GM18498 (cell line): ENCODE data around the gene SPRN.
"Not testable (repeated sequence)": the region's sequence is repeated elsewhere in the genome, so short reads cannot be mapped to it uniquely, and the experiment has no call there.

Experiments
- ATAC-seq: cut with Tn5 transposase; IDR thresholded peaks from one replicate; pipeline ENCODE4 v1.9.1; 2021; ENCODE audit warnings: mild to moderate bottlenecking, moderate library complexity; ENCODE audit not compliant: unreplicated experiment

Gene SPRN, protein sequence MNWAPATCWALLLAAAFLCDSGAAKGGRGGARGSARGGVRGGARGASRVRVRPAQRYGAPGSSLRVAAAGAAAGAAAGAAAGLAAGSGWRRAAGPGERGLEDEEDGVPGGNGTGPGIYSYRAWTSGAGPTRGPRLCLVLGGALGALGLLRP

DNA sequence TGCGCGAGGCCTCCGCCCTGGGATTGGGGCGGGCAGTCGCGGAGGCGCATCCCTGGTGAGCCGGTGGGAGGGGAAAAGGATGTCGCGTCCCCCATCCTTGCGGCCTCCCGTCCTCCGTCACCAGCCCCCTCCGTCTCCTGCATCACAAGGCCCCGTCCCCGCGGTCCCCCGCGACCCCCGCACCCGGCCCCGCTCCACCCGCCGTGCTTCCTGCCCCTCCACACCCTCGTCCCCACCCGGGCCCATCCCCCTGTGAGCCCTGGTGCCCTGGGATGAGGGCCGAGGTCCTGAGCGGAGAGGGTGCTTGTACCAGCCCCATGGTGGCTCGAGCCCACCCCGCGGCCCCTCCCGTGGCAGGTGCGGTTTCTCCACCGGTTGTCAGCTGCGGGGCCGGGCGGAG, at the start of gene SPRN:
TSS of gene SPRN (minus strand) at position 25 of the 400 bp plus-strand sequence. CDS start 944 bp downstream, outside the sequence.
- ATAC-seq: not testable (repeated sequence)

DNA sequence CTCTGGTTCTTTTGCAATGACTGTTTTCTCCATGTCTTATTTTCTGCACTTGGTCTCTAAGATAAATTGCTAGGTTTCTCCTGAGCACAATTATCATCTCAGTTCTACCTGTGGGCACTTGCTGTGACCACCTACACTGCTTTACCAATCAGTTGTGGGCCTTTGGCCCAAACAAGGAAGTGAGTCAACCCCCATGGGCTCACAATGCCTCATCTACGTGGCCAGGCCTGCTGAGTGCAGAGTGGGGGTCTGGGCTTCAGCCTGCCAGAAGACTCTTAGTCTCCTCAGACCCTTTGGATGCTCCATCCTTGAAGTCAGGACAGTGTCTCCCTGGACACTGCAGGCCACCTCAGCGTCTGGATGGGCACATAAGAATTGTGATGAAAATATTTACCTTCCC, 49.6 kb upstream of the SPRN start:
- no peak for ATAC-seq

DNA sequence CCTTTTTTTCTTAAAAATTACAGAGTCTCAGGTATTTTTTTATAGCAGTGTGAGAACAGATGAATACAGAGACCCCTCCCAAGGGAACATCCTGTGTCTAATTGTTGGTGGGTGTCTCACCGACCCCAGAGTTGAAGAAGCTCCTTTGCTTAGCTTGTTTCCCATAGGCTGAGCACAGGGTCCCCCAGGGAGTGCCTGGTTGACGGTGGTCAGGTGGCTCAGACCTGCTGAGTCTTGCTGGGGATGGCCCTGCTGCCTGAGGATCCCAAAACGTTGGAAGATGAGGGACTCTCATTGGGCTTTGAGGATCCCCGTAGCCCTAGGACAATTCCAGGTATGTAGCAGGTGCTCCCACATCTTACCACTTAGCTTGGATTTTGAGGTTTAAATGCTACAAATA, 48.8 kb upstream of the SPRN start:
- no peak for ATAC-seq

DNA sequence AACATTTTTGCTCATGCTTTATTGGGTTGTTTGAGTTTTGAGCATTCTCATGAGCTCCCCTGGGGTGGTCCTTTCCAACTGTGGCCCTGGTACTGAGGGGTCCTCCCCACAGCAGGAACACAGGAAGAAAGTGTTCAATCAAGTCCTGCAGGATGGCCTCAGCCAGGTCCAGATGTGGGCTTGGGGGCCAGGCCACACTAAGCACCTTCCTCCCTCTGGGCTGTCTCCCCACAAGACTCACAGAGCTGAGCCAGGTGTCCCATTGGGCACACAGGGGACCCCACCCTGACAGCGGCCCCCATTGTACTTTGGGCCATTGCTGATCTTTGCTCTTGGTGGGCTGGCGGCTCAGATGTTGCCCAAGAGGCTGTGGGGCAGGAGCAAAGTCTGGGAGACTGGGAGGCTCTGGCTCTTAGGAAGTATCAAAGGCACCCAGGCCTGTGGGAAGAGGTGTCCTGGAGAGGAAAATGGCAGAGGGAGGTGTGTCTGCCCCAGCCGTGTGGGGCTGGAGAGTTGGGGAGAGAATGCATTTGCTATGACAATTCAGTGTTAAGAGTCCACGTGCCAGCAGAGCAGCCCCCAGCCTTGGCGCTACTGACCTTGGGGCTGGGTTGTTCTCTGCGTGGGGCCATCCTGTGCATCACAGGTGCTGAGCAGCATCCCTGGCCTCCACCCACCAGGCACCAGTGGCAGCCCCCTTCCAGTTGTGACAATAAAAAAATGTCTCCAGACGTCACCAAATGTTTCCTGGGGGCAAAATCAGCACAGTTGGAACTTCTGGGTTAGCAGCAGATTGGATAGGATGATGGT, 47.1 kb upstream of the SPRN start:
- ATAC-seq: no peak

DNA sequence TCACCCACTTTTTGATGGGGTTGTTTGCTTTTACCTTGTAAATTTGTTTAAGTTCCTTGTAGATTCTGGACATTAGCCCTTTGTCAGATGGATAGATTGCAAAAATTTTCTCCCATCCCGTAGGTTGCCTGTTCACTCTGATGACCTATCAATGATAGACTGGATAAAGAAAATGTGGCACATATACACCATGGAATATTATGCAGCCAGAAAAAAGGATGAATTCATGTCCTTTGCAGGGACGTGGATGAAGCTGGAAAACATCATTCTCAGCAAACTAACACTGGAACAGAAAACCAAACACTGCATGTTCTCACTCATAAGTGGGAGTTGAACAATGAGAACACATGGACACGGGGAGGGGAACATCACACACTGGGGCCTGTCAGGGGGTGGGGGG, 44.8 kb upstream of the SPRN start:
- ATAC-seq: not testable (repeated sequence)

DNA sequence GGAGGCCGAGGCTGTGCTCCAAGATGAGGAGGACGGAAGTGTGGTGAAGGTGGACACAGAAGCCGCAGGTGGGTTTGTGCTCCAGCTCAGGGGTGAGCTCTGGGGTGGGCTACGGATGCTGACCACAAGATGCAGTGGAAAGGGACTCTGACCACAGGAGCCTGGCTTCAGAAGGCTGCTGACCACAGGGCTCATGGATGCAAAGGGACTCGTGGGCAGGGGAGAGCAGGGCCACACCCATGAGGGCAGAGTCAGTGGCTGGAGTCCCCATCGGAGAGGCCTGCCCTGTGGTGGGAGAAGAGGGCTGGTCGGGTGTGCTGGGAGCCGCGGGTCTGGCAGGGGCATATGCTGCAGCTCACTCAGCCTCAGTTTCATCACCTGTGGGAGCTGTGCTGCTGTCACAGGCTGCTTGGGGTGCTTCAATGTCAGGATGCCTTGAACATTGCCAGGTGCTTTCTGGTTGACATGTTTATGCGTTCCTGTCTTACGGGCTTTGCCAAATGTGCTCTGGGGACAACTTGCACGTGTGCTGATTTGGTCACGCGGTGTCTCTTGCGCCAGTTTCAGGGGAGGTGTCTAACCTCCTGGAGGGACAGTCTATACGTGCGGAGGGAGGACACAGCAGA, 43.0 kb upstream of the SPRN start:
- ATAC-seq: no peak

DNA sequence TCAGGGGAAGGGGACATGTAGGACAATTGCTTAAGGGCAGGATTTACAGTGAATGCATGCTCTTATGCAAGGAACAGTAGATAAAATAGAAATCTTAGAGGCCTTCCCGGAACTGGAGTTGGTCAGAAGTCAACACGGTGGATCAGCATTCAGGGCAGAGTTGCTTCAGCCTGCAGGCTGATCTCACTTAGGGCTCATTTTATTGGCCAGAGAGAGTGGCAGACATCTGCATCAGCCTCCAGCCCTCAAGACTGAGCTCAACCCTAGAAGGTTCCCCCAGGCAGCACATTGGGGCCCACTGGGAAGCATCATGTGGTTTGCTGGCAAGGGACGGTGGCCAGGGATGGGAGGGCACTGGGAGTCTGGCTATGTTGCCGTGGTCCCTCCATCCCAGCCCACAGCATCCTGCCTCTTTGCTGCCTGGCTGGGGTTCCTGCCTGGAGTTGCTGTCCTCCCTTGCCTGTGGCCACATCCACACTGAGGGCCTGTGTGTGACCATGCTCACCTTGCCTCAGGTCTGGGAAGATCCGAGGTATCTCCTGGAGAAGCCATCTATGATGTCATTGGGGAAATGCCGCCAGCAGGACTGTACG, 42.4 kb upstream of the SPRN start:
- ATAC-seq: no peak

DNA sequence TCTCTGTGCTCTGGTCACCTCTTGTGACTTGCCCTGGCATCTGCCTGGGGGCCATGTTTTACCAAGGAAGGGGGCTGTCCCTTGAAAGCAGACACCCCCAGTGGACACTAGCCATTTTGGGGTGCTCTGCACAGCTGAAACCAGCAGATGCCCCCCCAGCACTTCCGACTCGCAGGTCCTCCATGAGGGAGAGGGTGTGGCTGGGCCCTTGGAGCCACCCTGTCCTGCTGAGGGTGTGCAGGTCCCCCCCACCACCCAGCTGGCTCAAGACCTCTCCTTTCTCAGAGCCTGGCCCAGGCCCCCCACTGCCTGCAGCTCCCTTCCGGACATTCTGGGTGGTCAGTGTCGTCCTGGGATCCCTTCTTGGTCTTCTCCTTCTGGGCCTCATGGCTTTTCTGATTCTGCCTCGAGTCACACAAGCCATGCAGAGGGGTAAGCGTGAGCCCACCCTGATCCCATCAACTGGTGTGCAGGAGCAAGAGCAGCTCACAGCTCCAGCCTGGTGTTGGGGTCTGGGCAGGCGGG, 41.6 kb upstream of the SPRN start:
- no peak for ATAC-seq

DNA sequence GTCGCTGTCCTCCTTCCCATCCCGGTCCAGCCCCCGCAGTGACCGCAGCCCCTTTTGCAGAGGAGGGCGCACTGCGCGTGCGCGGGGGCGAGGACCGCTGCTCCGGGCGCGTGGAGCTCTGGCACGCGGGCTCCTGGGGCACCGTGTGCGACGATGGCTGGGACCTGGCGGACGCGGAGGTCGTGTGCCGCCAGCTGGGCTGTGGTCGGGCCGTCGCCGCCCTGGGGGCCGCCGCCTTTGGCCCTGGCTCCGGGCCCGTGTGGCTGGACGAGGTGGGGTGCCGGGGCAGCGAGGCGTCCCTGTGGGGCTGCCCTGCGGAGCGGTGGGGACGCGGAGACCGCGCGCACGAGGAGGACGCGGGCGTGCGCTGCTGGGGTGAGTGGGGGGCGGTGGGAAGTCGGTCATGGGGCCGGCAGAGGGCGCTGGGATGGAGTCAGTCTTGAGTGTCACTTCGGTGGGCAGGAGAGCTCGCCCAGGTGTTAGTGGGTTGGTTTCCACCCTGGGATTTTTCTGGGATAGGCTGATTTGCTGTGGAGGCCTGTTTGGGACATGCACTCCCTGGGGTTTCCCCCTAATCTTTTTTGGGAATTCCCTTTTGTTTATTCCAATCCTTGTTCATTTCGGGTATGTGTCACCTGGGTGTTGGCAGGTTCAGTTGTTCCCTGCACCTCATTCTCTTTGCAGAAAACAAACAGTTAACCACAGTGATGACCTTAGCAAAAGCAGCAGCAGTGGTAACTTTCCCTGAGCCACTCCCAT, 40.9 kb upstream of the SPRN start:
- ATAC-seq: no peak

DNA sequence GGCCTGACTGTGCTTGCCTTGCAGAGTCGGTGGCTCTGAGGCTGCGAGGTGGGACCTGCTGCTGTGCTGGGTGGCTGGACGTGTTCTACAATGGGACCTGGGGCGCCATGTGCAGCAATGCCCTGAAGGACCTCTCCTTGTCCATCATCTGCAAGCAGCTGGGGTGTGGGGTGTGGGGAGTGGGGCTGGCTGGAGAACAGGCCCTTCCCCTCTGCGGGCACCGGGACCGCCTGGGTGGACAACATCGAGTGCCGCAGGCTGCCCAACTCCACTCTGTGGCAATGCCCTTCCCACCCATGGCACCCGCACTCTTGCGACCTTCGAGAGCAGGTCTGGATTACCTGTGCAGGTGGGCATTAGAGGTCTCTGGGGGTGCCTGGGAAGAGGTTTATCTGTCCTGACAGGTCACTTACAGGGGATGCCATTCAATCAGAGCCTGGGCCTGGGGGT, 40.2 kb upstream of the SPRN start:
- no peak for ATAC-seq

DNA sequence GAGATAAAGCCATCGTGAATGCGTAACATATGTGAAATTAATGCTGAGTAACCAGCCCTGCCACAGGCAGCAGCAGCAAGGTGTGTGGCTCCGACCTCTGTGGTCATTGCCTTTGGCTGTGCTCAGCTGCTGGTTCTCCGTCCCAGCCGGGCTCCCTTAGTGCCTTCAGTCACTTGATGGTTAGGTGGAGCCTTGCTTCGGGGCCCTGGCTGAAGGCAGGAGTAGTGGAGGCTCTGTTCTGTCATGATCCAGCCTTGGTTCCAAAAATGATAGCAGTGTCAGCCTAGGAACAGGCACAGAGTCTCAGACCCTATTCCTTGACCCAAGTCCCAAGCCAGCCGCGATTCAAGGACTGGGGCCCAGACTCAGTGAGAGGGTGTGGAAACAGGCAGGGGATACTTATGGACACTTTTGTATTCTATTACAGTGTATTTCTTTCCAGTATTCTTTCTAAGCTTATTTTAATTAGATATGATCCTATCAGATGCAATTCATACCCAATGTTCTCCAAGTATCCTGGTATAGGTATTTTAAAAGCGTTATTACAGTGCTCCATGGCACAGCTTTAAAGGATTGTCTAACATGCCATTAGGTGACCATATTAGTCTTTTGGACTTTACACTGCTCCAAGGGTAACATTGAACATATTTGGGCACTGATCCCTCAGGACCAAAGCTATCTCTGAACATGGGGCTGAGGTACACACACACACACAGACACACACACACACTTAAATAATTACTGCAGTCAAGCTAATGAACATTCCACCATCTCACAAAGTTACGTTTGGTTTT, 38.3 kb upstream of the SPRN start:
- no peak for ATAC-seq

DNA sequence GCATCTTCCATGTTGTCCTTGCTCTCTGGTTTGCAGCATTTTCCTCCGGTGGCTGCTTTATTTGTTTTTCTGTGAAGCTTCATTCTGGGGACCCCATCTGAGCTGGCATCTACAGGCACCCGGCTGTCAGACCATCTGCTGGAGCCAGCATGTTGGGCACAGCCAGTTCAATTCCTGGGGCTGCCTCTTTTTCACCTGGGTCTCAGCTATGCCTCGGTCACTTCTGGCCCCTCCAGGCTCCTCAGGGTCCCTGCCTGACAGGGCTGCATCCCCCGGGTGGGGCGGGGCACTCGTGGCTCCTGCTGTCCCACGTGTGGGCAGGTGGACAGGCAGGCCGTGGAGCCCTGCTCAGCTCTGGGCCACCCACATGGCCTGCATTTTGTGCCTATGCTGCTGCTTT, 37.4 kb upstream of the SPRN start:
- no peak for ATAC-seq

DNA sequence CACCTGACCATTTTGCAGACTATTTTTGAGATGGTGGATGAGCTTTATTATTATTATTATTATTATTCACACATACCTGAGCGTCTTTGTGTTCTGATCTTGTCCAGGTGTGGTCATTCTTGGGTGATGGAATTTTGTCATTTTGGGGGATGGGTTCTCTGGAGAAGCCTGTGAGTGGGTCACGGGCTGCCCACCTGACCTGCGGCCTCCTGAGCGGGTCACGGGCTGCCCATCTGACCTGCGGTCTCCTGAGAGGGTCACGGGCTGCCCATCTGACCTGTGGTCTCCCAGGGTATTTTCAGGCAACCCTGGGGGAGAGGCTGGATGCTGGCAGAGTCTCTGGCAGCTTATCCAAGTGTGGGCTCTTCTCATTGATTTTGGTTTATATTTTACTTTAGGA, 36.6 kb upstream of the SPRN start:
- no peak for ATAC-seq

DNA sequence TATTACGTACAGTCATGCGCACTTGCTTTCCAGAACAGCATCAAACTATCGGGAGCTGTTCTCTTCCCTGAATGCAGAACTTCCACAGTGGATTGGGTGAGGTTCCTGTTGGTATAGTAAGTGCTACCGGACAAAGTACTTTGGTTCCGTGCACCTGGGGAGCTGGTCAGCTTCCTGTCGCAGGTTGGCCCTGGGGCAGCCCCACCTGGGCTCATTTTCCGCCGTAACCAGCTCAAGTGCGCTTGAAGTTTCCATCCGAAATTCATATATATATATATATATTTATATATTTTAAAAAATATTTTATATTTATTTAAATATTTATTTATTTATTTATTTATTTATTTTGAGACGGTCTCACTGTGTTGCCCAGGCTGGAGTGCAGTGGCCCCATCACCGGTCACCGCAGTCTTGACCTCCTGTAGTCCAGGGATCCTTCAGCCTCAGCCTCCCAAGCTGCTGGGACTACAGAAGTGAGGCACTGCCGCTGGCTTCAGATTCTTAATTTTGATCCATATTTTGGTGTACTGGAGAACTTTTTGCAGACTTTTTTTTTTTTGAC, 35.9 kb upstream of the SPRN start:
- ATAC-seq: no peak

DNA sequence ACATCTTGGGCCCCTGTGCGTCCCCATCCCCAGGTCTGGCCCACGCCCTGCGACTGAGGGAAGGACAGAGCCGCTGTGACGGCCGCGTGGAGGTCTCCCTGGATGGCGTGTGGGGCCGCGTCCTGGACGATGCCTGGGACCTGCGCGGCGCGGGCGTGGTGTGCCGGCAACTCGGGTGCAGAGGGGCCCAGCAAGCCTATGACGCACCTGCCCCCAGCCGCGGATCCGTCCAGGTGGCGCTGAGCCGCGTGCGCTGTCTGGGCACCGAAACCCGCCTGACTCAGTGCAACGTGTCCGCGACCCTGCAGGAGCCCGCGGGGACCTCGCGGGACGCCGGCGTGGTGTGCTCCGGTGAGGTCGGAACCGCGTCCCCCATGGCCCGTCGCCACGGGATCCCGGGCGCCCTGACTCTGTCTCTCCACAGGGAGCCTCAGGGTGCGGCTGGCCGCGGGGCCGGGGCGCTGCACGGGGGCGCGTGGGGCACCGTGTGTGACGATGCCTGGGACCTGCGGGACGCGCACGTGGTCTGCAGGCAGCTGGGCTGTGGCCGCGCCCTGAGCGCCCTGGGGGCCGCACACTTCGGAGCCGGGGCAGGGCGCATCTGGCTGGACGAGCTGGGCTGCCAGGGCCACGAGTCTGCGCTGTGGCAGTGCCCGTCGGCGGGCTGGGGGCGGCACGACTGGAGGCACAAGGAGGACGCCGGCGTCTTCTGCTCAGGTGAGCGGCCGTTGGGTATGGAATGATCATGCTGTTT, 35.2 kb upstream of the SPRN start:
- no peak for ATAC-seq

DNA sequence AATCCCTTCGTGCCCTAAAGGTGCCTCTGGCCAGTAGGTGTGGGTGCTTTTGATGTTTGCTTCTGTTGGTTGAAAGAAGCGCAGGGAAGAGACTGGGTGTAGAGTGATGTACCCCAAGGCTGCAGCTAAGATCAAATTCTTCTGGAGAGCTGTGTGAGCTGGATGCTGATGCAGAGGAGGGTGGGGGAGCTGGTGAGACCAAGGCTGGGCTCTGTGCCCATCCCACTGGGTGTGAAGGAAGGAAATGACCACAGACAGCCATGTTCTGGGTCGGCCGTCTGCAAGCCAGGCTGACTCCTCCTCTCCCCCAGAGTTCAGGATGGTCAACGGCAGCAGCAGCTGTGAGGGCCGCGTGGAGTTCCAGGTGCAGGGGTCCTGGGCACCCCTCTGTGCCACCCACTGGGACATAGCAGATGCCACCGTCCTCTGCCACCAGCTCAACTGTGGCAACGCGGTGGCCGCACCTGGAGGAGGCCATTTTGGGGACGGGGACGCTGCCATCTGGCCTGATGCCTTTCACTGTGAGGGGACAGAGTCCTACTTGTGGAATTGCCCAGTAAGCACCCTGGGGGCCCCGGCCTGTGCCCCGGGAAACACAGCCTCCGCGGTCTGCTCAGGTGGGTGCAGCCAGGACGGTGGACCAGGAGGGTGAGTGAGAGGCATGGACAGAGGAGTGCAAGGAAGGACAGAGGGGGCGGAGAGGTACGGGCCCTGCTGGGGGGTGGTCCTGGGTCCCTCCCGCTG, 34.5 kb upstream of the SPRN start:
- ATAC-seq: no peak

DNA sequence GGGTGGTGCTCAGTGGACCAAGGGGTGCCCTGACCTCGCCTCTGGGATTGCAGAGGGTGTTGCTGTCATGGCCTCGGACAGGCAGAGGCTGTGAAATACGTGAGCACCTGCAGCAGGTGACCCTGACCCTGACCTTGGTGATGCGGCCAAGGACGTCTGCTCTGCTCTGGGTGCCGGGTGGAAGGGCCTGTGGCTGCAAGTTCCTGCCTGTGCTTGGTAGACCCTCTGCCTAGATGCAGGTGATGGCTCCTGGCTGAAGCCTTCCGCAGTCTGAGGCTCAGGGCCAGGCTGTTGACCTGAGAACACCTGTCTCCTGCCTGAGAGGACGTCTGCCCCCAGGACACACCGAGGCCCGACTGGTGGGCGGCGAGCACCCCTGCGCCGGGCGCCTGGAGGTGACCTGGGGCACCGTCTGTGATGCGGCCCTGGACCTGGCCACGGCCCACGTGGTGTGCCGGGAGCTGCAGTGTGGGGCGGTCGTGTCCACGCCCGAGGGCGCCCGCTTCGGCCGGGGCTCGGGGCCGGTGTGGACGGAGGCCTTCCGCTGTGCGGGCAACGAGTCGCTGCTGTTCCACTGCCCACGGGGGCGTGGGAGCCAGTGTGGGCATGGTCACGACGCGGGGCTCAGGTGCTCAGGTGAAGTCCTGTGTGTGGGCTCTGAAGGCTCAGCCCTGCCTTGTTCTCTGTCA, 33.7 kb upstream of the SPRN start:
- ATAC-seq: no peak
